Esophagus muscularis mucosa (tissue), 4 donors: ENCODE results near the gene FANCC. TPM values are rescaled to one million over a fixed set of nuclear protein-coding genes. Genes with fewer than 3 reads are reported as not detected.
A peak's percentile ranks its signal among the peaks of the same experiment; 100 is the strongest.

ENCODE experiments used
- DNase-seq: peaks from one replicate; pipeline ENCODE4 v3.0.0-alpha.2; 2017; ENCODE audit errors: extremely low spot score
- H3K27ac ChIP-seq, 4 donors: fragments of 200-600 bp; sonication (generic); replicated peaks in 1 of 4; 1 replicate in 3 of 4; 2 replicates in 1 of 4; pipeline ENCODE4 v1.5.1; 2016 to 2019; ENCODE audit warnings: mild to moderate bottlenecking in 1 of 4
- H3K27me3 ChIP-seq, 4 donors: fragments of 200-600 bp; sonication (generic); one replicate each; pipeline versions ENCODE4 v1.5.1 to v1.6.0; 2016 to 2019
- H3K36me3 ChIP-seq, 4 donors: fragments of 200-600 bp; sonication (generic); one replicate each; pipeline ENCODE4 v1.5.1; 2016 to 2019
- H3K4me1 ChIP-seq, 4 donors: fragments of 200-600 bp; sonication (generic); one replicate each; pipeline ENCODE4 v1.5.1; 2016 to 2019
- H3K4me3 ChIP-seq, 4 donors: fragments of 200-600 bp; sonication (generic); 1 replicate in 2 of 4; 2 replicates in 2 of 4; pipeline ENCODE4 v1.5.1; 2016 to 2019; ENCODE audit warnings: mild to moderate bottlenecking in 4 of 4, moderate library complexity in 1 of 4
- H3K9me3 ChIP-seq, 4 donors: fragments of 200-600 bp; sonication (generic); 1 replicate in 3 of 4; 2 replicates in 1 of 4; pipeline ENCODE4 v1.5.1; 2016 to 2019
- CTCF ChIP-seq, 3 experiments: fragments of 200-600 bp in 2 of 3; fragments of 450-650 bp in 1 of 3; sonication (generic) in 2 of 3; IDR thresholded peaks; one replicate each; pipeline ENCODE4 v1.5.1; 2017 to 2019; ENCODE audit warnings: antibody characterized with exemption in 3 of 3, mild to moderate bottlenecking in 2 of 3, moderate library complexity in 1 of 3
- EP300 ChIP-seq: sonication (generic); formaldehyde crosslinking; IDR thresholded peaks from one replicate; pipeline ENCODE4 v1.6.1; 2017; ENCODE audit warnings: antibody characterized with exemption
- POLR2A ChIP-seq: fragments of 450-650 bp; IDR thresholded peaks from one replicate; pipeline ENCODE4 v1.6.1; 2017; ENCODE audit warnings: antibody characterized with exemption, moderate library complexity, mild to moderate bottlenecking, low read depth
- POLR2AphosphoS5 ChIP-seq, 2 donors: sonication (generic); formaldehyde crosslinking; IDR thresholded peaks; one replicate each; pipeline ENCODE4 v1.6.1; 2017; ENCODE audit warnings: antibody characterized with exemption in 2 of 2
- WGBS: methylation state at CpG from one replicate; pipeline ENCODE4 v1.1.5; 2018; 5-methylcytosine and 5-hydroxymethylcytosine counted together
- intact Hi-C: fragments of 100-400 bp; cut with DNase I; formaldehyde crosslinking; loops from one replicate; pipeline ENCODE4 v1.15.1; 2023
- total RNA-seq, 4 donors: library from RNA; depleted of rRNA; stranded (reverse); fragments of >200 nt; gene quantifications; one replicate each; pipeline versions ENCODE4 v1.1.0 to v1.2.1, GENCODE V29; 2016

FANCC gene
- total RNA-seq, 4 donors from 2014 or later: 5.3 to 9.5 (median 6.8) TPM

DNA sequence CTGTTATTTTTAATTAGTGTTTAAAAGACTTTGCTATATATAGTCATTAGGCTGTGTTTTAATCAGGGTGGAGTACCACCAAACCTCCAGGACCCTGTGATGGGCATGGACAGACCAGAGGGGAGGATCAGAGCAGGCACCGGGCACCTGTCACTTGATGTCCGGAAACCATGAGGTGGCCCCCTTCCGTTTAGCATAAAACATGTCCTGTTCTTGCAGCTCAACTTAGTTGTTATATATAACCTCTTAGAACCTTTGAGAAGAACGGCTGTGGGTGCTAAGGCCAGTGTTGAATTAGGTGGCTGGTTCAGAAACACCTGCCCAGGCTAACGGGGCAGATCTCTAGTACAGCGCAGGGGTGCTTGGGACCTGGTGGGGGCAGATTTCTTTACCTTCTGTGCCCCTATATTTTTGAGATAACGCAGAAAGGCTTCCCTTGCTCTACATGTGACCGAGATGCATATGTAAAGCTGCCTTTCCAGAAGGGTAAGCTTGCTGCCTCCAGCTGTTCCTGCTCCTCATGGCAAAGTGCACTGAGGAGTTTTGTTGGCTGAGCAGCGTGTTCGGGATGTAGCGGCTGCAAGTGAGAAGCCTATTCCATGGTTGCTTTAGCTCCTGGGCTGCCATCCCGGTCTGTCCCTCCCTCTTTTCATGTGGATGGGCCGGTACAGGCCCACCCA, 255.5 kb downstream of the FANCC start:
- H3K36me3 ChIP-seq: peaks cover 14 to 64% (median 33%) of the 10 kb centered on the region in 4 donors
- peak overlapping the region; percentile 81 to 95 (median 86) for H3K27ac ChIP-seq
- intact Hi-C loops: no loop called here
- 42% methylated on average over 12 of the region's 13 CpGs for WGBS
- peak; percentile 78 for DNase-seq
- H3K4me3 ChIP-seq: peak overlapping the region in 2 of 4 donors; percentile 13 to 23
- no peaks in the 10 kb centered on the region for H3K9me3 ChIP-seq
- H3K4me1 ChIP-seq: peaks cover 100% of the 10 kb centered on the region in 4 donors
- TF ChIP-seq CTCF (IDR thresholded peaks at IDR 0.05): no peak
- TF ChIP-seq POLR2AphosphoS5 (IDR thresholded peaks at IDR 0.05): no peak
- TF ChIP-seq EP300: no peak
- TF ChIP-seq POLR2A: no peak
- H3K27me3 ChIP-seq: no peaks in the 10 kb centered on the region

GRCh38 chr9:95060916-95061315, 256.6 kb downstream of the FANCC start:
- peak; percentile 5 for DNase-seq
- H3K27ac ChIP-seq: peak overlapping the region; percentile 86 to 95 (median 87)
- TF ChIP-seq EP300: no peak
- no peak for TF ChIP-seq POLR2A
- TF ChIP-seq CTCF (IDR thresholded peaks at IDR 0.05): no peak
- TF ChIP-seq POLR2AphosphoS5 (IDR thresholded peaks at IDR 0.05): no peak
- H3K36me3 ChIP-seq: peaks cover 13 to 55% (median 29%) of the 10 kb centered on the region in 4 donors
- WGBS: 66% methylated on average over 2 of the region's 2 CpGs
- H3K9me3 ChIP-seq: no peaks in the 10 kb centered on the region
- H3K27me3 ChIP-seq: no peaks in the 10 kb centered on the region
- H3K4me1 ChIP-seq: peaks cover 100% of the 10 kb centered on the region in 4 donors
- intact Hi-C loops: no loop called here
- no peak overlapping the region for H3K4me3 ChIP-seq

- Histone ChIP-seq H3K27ac (peak overlapping the region; percentile 86 to 95 (median 87)), H3K27me3 (no peaks in the 10 kb centered on the region), H3K36me3 (peaks cover 13 to 50% (median 26%) of the 10 kb centered on the region in 4 donors), H3K4me3 (no peak overlapping the region), H3K9me3 (no peaks in the 10 kb centered on the region), H3K4me1 (peaks cover 100% of the 10 kb centered on the region in 4 donors)
- WGBS: 37% methylated on average over 5 of the region's 5 CpGs
- intact Hi-C loops: no loop called here
- TF ChIP-seq POLR2A (no peak), CTCF (IDR thresholded peaks at IDR 0.05) (no peak), POLR2AphosphoS5 (IDR thresholded peaks at IDR 0.05) (no peak), EP300 (no peak)
- DNase-seq: peak; percentile 0
Measured at GRCh38 chr9:95060234-95060633, 257.3 kb downstream of the FANCC start.

DNA sequence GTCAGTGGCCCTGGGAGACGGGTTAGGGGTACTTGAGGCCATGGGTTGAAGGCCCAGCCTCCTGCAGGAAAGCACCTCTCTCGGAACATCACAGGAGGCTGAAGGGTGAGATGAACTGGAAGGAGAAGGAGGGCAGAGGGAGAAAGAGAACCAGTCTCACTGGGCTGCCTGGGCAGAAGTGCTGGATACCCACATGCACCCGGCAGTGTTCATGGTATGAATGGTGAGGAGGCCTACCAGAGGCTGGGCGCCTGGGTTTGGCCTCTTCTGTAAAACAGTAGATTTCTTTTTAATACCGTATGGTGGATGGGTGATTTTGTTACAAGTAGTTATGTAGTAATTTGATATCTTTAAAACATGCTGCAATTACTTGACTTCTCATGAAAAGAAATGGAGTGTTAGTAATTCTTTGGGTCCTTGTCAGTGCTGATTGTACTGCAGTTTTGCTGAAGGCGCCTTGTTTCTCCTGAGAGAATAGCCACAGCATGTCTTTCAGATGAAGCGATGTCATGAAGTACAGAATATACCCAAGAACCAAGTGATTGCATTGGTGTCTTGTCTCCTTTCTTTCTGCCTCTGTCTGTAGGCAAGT, 258.6 kb downstream of the FANCC start:
- H3K27ac ChIP-seq: peak overlapping the region; percentile 86 to 95 (median 87)
- H3K36me3 ChIP-seq: peaks cover 7 to 38% (median 20%) of the 10 kb centered on the region in 4 donors
- no peaks in the 10 kb centered on the region for H3K9me3 ChIP-seq
- peak overlapping the region; percentile 28 to 48 (median 38) for H3K4me3 ChIP-seq
- peaks cover 99 to 100% (median 100%) of the 10 kb centered on the region in 4 donors for H3K4me1 ChIP-seq
- intact Hi-C loops: loop anchor here (5.0 kb wide), 1 partner anchor 52 kb away; no protein-coding TSS in a partner anchor
- DNase-seq: no peak
- no peaks in the 10 kb centered on the region for H3K27me3 ChIP-seq
- 54% methylated on average over 7 of the region's 7 CpGs for WGBS
- TF ChIP-seq EP300 (no peak), POLR2AphosphoS5 (IDR thresholded peaks at IDR 0.05) (peak in 1 of 2 donors; percentile 7)

DNA sequence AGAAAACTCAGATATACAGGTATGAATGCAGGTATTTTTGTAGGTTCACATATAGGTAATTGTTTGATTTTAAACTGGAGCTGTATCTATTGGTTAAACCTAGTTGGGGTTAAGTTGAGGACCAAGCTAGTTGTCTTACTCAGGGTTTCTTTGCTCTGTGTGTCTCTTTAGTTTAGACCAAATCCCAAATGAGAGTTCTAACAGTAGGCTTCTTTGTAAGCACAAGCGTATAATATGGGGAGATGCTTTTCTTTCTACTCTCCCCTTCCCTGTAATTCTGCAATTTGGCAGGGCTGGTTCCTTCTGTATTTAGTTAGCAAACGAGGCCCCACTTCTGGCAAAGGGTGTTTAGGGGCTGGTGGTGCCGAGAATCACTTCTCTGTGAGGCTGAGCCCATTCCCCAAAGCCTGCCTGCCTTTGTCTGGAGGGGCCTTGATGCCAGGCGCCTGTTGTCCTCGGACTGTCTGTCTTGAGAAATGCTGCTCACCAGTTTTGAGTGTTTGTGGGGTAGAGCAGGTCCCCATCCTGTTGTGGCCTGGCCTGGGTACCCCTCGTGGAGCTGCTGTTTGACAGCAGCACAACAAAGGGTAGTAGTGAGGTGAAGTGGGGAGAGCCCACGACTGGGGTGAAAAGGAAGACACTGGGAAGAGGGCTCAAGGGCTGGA, 259.3 kb downstream of the FANCC start:
- no peaks in the 10 kb centered on the region for H3K9me3 ChIP-seq
- no peaks in the 10 kb centered on the region for H3K27me3 ChIP-seq
- intact Hi-C loops: loop anchor here (5.0 kb wide), 1 partner anchor 51 kb away; no protein-coding TSS in a partner anchor
- H3K4me1 ChIP-seq: peaks cover 95 to 100% (median 99%) of the 10 kb centered on the region in 4 donors
- WGBS: 46% methylated on average over 4 of the region's 7 CpGs
- peak overlapping the region; percentile 28 to 48 (median 38) for H3K4me3 ChIP-seq
- H3K27ac ChIP-seq: peak overlapping the region; percentile 86 to 95 (median 87)
- TF ChIP-seq CTCF (IDR thresholded peaks at IDR 0.05) (no peak), POLR2A (no peak), EP300 (no peak), POLR2AphosphoS5 (IDR thresholded peaks at IDR 0.05) (no peak)
- no peak for DNase-seq
- H3K36me3 ChIP-seq: peaks cover 1 to 32% (median 14%) of the 10 kb centered on the region in 4 donors
